ENCODE results near the gene SMTN.
"Not testable (repeated sequence)": the region's sequence is repeated elsewhere in the genome, so short reads cannot be mapped to it uniquely, and the experiment has no call there.

SMTN gene

DNA sequence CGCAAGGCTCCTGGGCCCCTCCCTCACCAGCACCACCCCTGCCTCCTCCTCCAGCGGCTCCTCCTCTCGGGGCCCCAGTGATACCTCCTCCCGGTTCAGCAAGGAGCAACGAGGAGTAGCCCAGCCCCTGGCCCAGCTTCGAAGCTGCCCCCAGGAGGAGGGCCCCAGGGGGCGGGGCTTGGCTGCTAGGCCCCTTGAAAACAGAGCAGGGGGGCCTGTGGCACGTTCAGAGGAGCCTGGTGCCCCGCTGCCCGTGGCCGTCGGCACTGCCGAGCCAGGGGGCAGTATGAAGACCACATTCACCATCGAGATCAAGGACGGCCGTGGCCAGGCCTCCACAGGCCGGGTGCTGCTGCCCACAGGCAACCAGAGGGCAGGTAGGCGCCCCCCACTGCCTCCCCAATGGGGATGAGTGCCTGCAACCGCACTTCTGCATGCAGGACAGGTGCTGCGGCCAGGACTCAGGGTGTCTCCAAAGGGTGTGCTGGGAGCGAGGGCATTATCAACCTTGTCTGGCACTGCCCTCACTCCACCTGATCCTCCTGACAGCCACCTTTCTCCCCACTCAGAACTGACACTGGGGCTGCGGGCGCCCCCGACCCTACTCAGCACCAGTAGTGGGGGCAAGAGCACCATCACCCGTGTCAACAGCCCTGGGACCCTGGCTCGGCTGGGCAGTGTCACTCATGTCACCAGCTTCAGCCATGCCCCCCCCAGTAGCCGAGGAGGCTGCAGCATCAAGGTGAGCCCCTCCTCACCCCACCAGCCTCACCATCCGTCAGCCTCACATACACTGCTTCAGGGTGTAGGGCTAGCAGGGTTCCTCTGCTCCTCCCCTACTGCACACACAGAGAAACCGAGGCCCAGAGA, 10.2 kb downstream of the SMTN start:
- no peaks in the 10 kb centered on the region for H3K27me3 Mint-ChIP-seq

DNA sequence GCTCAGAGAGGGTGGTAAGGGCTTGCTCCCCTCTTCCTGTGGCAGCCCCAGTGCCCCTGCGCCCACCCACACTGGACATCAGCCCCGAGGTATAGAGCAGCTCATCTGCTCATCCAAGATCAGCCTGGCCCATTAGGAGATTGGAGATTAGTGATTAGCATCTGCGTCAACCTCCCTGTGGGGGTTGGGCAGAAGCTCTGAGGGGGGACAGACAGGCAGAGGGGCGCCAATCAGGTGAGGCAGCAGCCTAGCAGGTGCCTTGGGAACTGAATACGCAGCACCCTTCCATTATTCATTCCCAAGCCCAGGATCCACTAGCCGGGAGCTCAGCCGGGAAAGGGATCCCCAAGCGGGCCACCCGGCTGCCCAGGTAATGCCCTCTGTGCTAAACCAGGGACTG, 11.0 kb downstream of the SMTN start:
- H3K4me1 Mint-ChIP-seq (ENCODE audit: low read depth), result no peaks in the 10 kb centered on the region
- no peak for DNase-seq
- no peaks in the 10 kb centered on the region for H3K9me3 Mint-ChIP-seq
- no peak overlapping the region for H3K27ac Mint-ChIP-seq
- H3K4me3 Mint-ChIP-seq, result no peak overlapping the region
- no peaks in the 10 kb centered on the region for H3K36me3 Mint-ChIP-seq (ENCODE audit: low read depth)
- H3K27me3 Mint-ChIP-seq, result no peaks in the 10 kb centered on the region

More for the DNA sequence above, 10.2 kb downstream of the SMTN start:
- DNase-seq, result no peak
- H3K27ac Mint-ChIP-seq, result no peak overlapping the region
- no peak overlapping the region for H3K4me3 Mint-ChIP-seq
- no peaks in the 10 kb centered on the region for H3K4me1 Mint-ChIP-seq (ENCODE audit: low read depth)
- H3K9me3 Mint-ChIP-seq, result no peaks in the 10 kb centered on the region
- H3K36me3 Mint-ChIP-seq (ENCODE audit: low read depth), result no peaks in the 10 kb centered on the region

DNA sequence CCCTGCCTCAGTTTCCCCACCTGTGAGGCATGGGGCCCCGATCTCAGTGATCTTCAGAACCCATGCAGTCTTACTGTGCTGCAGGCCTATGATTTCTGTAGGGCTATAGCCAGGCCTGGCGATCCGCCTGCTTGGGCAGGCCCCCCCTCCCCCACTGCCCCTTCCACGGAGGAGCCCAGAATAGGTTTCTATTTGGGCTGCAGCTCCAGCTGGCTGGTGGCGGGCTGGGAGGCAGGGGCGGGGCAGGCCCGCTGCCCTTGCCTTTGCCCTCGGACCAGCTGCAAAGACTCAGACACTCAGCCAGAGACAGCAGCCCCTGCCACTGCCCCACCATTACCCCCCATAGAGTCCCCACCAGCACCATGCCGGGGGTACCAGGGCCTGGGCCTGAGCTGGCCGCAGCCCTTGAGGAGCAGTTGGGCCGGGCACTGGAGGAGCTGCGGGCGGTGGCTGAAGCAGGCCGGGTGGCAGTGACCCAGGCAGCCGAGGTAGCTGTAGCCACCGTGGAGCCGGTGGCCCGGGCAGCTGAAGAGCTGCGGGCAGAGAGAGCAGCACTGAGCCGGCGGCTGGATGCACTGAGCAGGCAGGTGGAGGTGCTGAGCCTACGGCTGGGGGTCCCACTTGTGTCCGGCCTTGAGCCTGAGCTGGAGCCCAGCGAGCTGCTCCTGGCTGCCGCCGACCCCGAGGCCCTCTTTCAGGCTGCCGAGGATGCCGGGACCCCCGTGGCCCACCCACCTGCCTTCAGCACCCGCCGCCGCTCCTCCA, 12.2 kb downstream of the SMTN start:
- no peak overlapping the region for H3K4me3 Mint-ChIP-seq

DNA sequence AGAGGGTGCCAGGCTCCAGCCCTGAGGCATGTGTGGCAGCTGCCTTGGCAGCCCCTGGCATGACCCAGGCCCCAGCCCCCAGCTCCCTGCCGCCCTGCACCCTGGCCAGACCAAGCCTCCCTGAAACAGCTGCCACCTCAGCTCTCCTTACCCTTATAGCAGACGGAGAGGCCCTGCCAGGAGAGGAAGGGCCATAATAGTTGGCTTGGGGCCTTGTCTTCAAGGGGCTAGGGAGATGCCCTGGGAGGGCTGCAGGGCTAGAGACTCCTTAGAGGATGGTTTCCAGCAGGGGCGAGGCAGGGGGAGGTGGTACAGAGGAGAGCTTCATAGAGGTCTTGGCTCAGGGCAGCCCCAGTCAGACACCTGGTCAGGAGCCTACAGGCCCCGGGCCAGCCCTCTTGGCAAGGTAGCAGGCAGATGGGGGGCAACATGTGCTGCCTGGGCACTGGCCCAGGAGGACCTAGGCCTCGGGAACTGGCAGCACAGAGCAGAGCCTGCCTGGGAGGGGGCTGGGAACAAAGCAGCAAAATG, 13.0 kb downstream of the SMTN start:
- Mint-ChIP-seq H3K9me3 (no peaks in the 10 kb centered on the region), H3K36me3 (ENCODE audit: low read depth) (no peaks in the 10 kb centered on the region), H3K27ac (no peak overlapping the region), H3K27me3 (no peaks in the 10 kb centered on the region), H3K4me1 (ENCODE audit: low read depth) (no peaks in the 10 kb centered on the region), H3K4me3 (no peak overlapping the region)
- no peak for DNase-seq

More for the DNA sequence above, 12.2 kb downstream of the SMTN start:
- no peaks in the 10 kb centered on the region for H3K36me3 Mint-ChIP-seq (ENCODE audit: low read depth)
- no peak for DNase-seq
- H3K27me3 Mint-ChIP-seq, result no peaks in the 10 kb centered on the region
- H3K9me3 Mint-ChIP-seq, result no peaks in the 10 kb centered on the region
- H3K4me1 Mint-ChIP-seq (ENCODE audit: low read depth), result no peaks in the 10 kb centered on the region
- H3K27ac Mint-ChIP-seq, result no peak overlapping the region

DNA sequence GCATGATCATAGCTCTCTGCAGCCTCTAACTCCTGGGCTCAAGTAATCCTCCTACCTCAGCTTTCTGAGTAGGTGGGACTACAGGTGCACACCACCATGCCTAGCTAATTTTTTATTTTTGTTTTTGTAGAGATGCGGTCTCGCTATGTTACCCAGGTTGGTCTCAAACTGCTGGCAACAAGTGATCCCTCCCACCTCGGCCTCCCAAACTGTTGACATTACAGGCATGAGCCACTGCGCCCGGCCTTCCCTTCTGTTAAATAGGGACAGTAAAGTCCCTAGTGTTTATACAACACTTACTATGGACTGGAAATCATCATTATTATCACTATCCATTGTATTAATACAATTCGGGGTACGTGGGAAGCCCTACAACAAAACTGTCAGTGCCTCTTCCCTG, 13.6 kb downstream of the SMTN start:
- H3K4me1 Mint-ChIP-seq (ENCODE audit: low read depth), result no peaks in the 10 kb centered on the region
- no peak for DNase-seq
- H3K36me3 Mint-ChIP-seq (ENCODE audit: low read depth), result no peaks in the 10 kb centered on the region
- H3K4me3 Mint-ChIP-seq, result no peak overlapping the region
- no peaks in the 10 kb centered on the region for H3K9me3 Mint-ChIP-seq
- no peak overlapping the region for H3K27ac Mint-ChIP-seq
- H3K27me3 Mint-ChIP-seq, result no peaks in the 10 kb centered on the region

DNA sequence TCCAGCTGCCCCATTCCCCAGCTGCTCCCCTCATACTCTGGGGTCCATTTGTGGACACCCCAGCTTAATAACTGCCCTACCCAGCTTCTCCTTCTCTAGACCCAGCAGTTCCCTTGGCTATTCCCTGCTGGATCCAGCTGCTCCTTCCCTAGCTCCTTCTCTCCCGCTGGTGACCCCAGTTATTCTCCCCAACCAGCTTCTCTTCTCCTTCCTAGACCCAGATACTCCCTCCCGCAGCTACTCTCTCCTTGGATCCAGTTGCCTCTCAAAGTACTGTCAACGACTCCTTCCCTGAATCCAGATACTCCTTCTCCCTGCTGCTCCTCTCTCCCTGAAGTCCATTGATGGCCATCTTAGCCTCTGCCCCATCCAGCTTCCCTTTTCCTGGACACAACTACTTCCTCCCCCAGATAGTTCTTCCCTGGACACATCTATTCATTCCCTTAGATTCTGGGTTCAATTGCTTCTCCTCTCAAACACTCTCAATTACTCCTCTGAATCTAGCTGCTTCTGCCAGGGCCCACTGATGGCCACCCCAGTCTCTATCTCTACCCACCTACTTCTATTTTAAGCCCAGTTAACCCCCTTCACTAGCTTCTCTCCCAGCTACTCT, 14.6 kb downstream of the SMTN start:
- DNase-seq, result no peak
- H3K36me3 Mint-ChIP-seq (ENCODE audit: low read depth), result no peaks in the 10 kb centered on the region
- H3K4me1 Mint-ChIP-seq (ENCODE audit: low read depth), result no peaks in the 10 kb centered on the region
- no peaks in the 10 kb centered on the region for H3K9me3 Mint-ChIP-seq
- H3K27ac Mint-ChIP-seq, result no peak overlapping the region
- no peak overlapping the region for H3K4me3 Mint-ChIP-seq
- no peaks in the 10 kb centered on the region for H3K27me3 Mint-ChIP-seq

DNA sequence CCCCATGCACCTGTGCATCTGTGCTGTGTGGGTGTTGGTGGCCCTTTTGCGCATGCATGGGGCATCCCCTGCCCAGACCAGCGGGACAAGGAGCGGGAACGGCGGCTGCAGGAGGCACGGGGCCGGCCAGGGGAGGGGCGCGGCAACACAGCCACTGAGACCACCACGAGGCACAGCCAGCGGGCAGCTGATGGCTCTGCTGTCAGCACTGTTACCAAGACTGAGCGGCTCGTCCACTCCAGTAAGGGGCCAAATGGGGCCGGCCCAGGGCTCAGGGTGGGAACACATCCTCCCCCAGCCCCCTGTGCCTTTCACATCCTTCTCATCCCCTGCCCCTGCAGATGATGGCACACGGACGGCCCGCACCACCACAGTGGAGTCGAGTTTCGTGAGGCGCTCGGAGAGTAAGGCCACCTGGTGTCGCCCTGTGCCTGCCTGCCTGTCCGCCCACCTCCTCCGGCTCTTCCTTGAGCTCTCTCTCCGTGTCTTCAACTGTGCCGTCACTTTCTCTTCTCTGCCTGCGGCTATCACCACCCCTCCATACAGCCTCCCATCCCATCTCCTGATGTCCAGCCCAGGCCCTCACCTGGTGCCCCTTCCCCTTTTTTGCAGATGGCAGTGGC, 15.7 kb downstream of the SMTN start:
- DNase-seq, result no peak
- H3K36me3 Mint-ChIP-seq (ENCODE audit: low read depth), result no peaks in the 10 kb centered on the region
- no peak overlapping the region for H3K27ac Mint-ChIP-seq
- no peaks in the 10 kb centered on the region for H3K9me3 Mint-ChIP-seq
- no peaks in the 10 kb centered on the region for H3K4me1 Mint-ChIP-seq (ENCODE audit: low read depth)
- H3K27me3 Mint-ChIP-seq, result no peaks in the 10 kb centered on the region
- no peak overlapping the region for H3K4me3 Mint-ChIP-seq

DNA sequence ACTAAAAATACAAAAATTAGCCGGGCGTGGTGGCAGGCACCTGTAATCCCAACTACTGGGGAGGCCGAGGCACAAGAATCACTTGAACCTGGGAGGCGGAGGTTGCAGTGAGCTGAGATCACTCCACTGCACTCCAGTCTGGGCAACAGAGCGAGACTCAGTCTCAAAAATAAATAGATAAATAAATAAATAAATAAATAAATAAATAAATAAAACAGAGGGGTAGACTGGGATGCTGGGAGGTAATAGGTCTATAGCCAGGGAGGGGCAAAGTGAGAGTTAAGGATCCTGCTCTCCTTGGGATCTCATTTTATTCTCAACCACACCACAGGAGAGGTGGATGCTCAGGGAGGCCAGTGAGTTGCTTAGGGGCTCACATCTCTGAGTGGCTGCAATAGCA, 16.4 kb downstream of the SMTN start:
- H3K36me3 Mint-ChIP-seq (ENCODE audit: low read depth); H3K4me1 Mint-ChIP-seq (ENCODE audit: low read depth); H3K4me3 Mint-ChIP-seq; H3K27me3 Mint-ChIP-seq; H3K27ac Mint-ChIP-seq; DNase-seq; H3K9me3 Mint-ChIP-seq: not testable (repeated sequence)

DNA sequence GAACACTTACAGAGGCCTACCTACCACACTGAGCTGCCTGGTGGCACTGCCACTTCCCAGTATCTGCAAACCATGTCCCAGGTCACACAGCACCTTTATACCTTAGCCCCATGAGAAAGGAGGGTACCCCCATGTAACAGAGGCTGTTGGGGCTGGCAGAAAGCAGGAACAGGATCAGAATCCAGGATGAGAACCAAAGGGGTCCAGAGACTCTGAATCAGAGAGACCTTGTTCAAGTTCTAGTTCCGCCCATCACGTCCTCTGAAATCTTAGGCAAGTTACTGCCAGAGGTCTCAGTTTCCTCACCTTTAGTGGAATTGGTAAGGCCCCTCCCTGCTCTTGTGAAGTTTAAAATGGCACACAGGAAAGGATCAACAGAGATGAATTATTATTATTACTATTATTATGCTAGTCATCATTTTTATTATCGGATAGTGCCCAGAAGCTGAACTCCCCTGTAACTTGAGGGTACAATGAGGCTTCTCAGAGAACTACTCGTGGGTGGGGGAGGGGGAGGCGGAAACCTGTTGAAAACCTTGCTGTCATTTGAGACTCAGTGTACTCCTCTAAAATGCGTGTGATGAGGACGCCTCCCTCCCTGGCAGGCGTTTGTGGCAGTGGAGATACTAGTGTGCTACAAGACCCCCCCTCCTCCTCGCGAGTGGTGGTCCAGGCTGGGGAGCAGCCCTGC, 17.0 kb downstream of the SMTN start:
- Mint-ChIP-seq H3K27me3 (no peaks in the 10 kb centered on the region), H3K36me3 (ENCODE audit: low read depth) (no peaks in the 10 kb centered on the region), H3K4me3 (no peak overlapping the region), H3K4me1 (ENCODE audit: low read depth) (no peaks in the 10 kb centered on the region), H3K27ac (no peak overlapping the region), H3K9me3 (no peaks in the 10 kb centered on the region)
- DNase-seq, result no peak

DNA sequence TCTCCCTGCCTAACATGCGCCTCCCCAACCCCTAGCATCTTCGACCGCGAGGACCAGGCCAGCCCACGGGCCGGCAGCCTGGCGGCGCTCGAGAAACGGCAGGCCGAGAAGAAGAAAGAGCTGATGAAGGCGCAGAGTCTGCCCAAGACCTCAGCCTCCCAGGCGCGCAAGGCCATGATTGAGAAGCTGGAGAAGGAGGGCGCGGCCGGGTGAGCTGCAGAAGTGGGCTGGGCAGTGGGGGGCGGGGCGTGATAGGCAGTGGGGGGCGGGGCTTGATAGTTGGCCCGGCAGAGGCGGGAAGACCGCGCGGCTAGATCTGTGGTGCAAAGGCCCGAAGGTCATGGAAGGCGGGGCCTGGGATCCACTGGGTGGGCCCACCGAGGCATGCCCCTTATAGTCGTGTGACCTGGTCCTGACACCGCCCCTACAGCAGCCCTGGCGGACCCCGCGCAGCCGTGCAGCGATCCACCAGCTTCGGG, 17.6 kb downstream of the SMTN start:
- Mint-ChIP-seq H3K9me3 (no peaks in the 10 kb centered on the region), H3K4me1 (ENCODE audit: low read depth) (no peaks in the 10 kb centered on the region), H3K4me3 (no peak overlapping the region), H3K27me3 (no peaks in the 10 kb centered on the region), H3K27ac (no peak overlapping the region), H3K36me3 (ENCODE audit: low read depth) (no peaks in the 10 kb centered on the region)
- no peak for DNase-seq

DNA sequence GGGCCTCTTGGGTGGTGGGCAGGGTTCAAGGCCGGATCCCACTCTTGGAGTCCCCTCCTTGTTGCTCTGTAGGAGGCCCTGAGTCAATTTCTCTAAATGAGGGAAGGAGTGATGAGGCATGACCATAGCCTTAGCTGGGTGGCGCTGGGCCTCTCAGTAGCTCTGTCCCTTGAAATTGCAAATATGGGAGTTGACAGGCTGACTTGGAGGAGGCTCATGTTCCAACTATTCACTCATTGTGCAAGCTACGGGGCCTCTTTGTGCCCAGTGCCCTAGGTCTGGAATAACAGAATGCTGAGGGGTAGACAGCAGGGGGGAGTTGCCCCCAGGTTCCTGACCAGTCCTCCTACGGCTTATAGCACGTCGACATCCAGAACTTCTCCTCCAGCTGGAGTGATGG, 18.3 kb downstream of the SMTN start:
- Mint-ChIP-seq H3K27me3 (no peaks in the 10 kb centered on the region), H3K9me3 (no peaks in the 10 kb centered on the region), H3K27ac (no peak overlapping the region), H3K4me1 (ENCODE audit: low read depth) (no peaks in the 10 kb centered on the region), H3K4me3 (no peak overlapping the region), H3K36me3 (ENCODE audit: low read depth) (no peaks in the 10 kb centered on the region)
- DNase-seq, result no peak

DNA sequence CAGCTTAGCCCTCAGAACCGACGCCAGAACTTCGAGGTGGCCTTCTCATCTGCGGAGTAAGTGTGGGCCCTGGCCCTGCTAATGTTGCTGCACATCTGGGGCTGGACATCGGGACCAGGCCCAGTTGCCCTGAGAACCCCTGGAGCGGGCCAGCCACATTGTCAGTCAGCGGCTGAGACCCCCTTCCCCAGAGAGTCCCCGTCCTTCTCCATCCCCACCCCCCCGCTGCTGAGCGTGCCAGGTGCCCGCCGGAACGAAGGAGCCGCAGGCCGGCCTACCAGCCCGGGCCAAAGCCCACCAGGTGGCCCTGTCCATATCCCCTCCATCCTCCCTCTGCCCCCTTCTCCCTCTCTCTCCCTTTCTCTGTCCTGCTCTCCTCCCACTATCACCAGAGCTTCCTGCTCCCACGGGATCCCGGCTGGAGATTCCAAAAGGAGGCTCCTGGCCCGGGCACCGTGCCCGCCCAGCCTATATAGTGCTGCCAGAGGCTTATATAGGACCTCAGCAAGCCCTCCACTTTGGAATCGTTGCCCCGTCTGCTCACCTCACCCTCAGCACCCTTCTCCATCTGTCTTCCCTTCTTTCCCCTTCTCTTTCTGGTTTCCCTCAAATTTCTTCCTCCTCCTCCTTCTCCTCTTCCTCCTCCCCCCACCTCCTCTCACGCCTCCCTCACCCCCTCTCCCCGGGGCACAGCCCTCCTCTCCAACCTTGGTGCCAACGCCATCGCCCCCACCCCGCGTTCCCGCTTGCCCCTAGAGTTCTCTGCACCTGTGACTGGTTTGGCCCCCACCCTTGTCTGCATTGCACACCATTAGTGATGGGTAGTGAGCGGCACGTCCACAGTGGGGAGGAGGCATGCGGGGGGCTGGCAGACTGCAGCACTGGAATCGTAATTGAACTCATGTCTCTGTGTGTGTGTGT, 19.0 kb downstream of the SMTN start:
- no peak for DNase-seq
- Mint-ChIP-seq H3K9me3 (no peaks in the 10 kb centered on the region), H3K27ac (no peak overlapping the region), H3K27me3 (no peaks in the 10 kb centered on the region), H3K4me3 (no peak overlapping the region), H3K36me3 (ENCODE audit: low read depth) (no peaks in the 10 kb centered on the region), H3K4me1 (ENCODE audit: low read depth) (no peaks in the 10 kb centered on the region)

Measured in activated T-cell treated with anti-CD3 and anti-CD28 coated beads, Interleukin-2, amount 50 U/mL, for 24 hours (primary cell).